Muscle of leg (tissue), 11 donors: ENCODE measurements around the gene AKR1C8. TPM values are rescaled to one million over a fixed set of nuclear protein-coding genes. Genes with fewer than 3 reads are reported as not detected.
"Not testable (repeated sequence)": the region's sequence is repeated elsewhere in the genome, so short reads cannot be mapped to it uniquely, and the experiment has no call there.

ENCODE experiments used
- DNase-seq: peaks from one replicate; pipeline ENCODE4 v3.0.0; 2013
- H3K27ac ChIP-seq: one replicate; pipeline ENCODE4 v1.5.1; 2013; ENCODE audit warnings: mild to moderate bottlenecking, low read length, control low read depth
- H3K27me3 ChIP-seq: one replicate; pipeline ENCODE4 v1.6.1; 2013; ENCODE audit warnings: low read length; ENCODE audit not compliant: control insufficient read depth, insufficient read depth
- H3K36me3 ChIP-seq: one replicate; pipeline ENCODE4 v1.6.1; 2013; ENCODE audit warnings: low read length; ENCODE audit not compliant: control insufficient read depth, insufficient read depth
- H3K4me1 ChIP-seq: one replicate; pipeline ENCODE4 v1.6.1; 2013; ENCODE audit warnings: low read length; ENCODE audit not compliant: control insufficient read depth, insufficient read depth
- H3K4me3 ChIP-seq: one replicate; pipeline ENCODE4 v1.5.1; 2013; ENCODE audit warnings: low read length, control low read depth
- H3K9me3 ChIP-seq: replicated peaks from 2 replicates; pipeline ENCODE4 v1.6.1; 2013; ENCODE audit warnings: low read depth, low read length; ENCODE audit not compliant: control insufficient read depth
- WGBS: methylation state at CpG from one replicate; pipeline ENCODE4 v1.1.5; 2013; ENCODE audit warnings: missing lambda C conversion rate; ENCODE audit not compliant: insufficient coverage; 5-methylcytosine and 5-hydroxymethylcytosine counted together
- polyA plus RNA-seq, 8 donors: library from polyadenylated mRNA; unstranded; fragments of 120-200 nt; gene quantifications; one replicate each; pipeline versions ENCODE4 v1.2.1 to v1.2.3, GENCODE V29; 2013; ENCODE audit warnings: inconsistent platforms in 1 of 8, low replicate concordance in 1 of 8; ENCODE audit not compliant: insufficient read length in 8 of 8, insufficient read depth in 1 of 8
- total RNA-seq: library from RNA; stranded (reverse); fragments of 120-200 nt; gene quantifications from one replicate; pipeline ENCODE4 v1.2.4, GENCODE V29; 2013

The AKR1C8 gene
- total and polyA plus RNA-seq, 9 donors = 0.09 to 0.16 TPM; not detected in 7

DNA sequence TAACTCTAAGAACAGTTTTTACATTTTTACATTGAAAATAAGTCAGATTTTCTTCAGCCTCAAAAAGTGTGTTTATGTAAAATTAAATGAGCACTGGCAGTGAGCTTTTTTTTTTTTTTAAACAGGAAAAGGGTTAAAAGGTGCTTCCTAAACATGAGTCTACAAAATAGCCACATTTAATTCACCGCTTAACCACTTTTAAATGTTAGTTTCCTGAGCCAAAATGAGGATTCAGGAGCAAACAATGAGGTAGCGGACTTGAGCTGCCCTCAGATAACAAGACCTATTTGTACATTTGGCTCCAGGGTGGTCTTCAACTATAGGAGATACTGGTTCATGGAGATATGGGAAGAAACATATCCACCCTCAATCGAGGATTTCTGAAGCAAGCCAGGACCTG lies 67.9 kb downstream of the AKR1C8 start:
- H3K27ac ChIP-seq = no peak overlapping the region
- no peaks in the 10 kb centered on the region for H3K4me1 ChIP-seq
- WGBS = no CpG with 5 or more reads among the region's 3 CpGs
- H3K27me3 ChIP-seq = no peaks in the 10 kb centered on the region
- DNase-seq = peak; percentile 1
- no peaks in the 10 kb centered on the region for H3K9me3 ChIP-seq
- H3K36me3 ChIP-seq = no peaks in the 10 kb centered on the region
- no peak overlapping the region for H3K4me3 ChIP-seq

DNA sequence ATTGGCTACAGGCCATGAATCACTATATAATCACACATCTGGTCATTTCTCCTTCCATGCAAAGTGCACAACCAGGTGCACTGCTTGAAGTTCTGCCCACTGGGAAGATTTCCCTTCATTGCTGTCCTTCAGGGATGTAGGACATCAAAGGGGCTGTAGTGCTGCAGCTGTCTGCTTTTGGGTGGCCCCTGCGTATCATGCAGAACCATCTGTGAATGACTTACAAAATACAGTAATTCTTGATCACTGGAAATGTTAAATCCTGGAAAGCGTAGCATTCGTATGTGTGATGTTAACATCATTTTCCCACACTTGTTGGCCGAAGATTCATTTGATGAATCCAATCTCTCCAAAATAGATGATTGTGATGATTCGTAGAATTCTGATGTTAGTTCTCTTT lies 68.3 kb downstream of the AKR1C8 start:
- Histone ChIP-seq H3K27me3 (no peaks in the 10 kb centered on the region), H3K36me3 (no peaks in the 10 kb centered on the region)
- WGBS = no CpG with 5 or more reads among the region's 5 CpGs

GRCh38 chr10:5109861-5110260 lies 75.1 kb downstream of the AKR1C8 start:
- not testable (repeated sequence) for DNase-seq, H3K27ac ChIP-seq, H3K4me1 ChIP-seq, H3K27me3 ChIP-seq, H3K4me3 ChIP-seq, H3K9me3 ChIP-seq, H3K36me3 ChIP-seq
- 92% methylated on average over 10 of the region's 12 CpGs for WGBS

More for the DNA sequence above, 68.3 kb downstream of the AKR1C8 start:
- no peak overlapping the region for H3K27ac ChIP-seq
- H3K9me3 ChIP-seq = no peaks in the 10 kb centered on the region
- no peaks in the 10 kb centered on the region for H3K4me1 ChIP-seq
- peak; percentile 38 for DNase-seq
- no peak overlapping the region for H3K4me3 ChIP-seq

- no peak overlapping the region for H3K4me3 ChIP-seq
- no peak overlapping the region for H3K27ac ChIP-seq
- 33% methylated on average over 1 of the region's 3 CpGs for WGBS
- H3K9me3 ChIP-seq = no peaks in the 10 kb centered on the region
- no peaks in the 10 kb centered on the region for H3K36me3 ChIP-seq
- no peak for DNase-seq
- H3K27me3 ChIP-seq = no peaks in the 10 kb centered on the region
- H3K4me1 ChIP-seq = no peaks in the 10 kb centered on the region
Measured at GRCh38 chr10:5108658-5109416, 76.1 kb downstream of the AKR1C8 start.

DNA sequence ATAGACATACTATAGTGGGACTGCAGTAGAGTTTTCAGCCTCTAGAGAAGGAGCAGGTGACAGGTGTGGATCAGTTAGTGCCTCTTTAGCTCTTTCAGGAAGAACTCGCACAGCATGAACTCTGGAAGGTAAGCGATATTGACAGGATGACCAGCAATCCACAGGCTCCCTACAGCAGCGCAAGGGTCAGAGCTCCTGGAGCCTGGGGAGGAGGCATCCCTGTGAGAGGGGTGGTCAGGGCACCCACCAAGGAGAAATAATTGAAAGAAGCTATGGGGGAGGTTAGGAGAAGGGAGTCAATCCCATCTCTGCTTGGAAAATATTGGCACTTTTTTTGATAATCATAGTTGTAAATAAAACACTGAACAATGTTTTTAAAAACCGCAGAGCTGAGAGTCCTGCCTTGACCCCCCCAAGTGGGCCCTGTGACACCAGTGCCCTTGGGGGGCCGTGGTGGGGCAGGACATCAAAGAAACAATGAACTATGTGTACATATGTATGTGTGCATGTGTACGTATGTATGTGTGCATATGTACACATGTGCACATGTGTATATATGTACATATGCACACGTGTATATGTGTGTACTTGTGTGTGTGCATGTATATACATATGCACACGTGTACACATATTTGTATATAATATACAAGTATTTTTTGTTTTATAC lies 77.0 kb downstream of the AKR1C8 start:
- Histone ChIP-seq H3K36me3 (no peaks in the 10 kb centered on the region), H3K27ac (no peak overlapping the region), H3K27me3 (no peaks in the 10 kb centered on the region), H3K4me1 (no peaks in the 10 kb centered on the region), H3K9me3 (no peaks in the 10 kb centered on the region), H3K4me3 (no peak overlapping the region)
- 92% methylated on average over 2 of the region's 8 CpGs for WGBS
- DNase-seq = no peak

GRCh38 chr10:5106553-5106952 lies 78.4 kb downstream of the AKR1C8 start:
- no peaks in the 10 kb centered on the region for H3K9me3 ChIP-seq
- H3K36me3 ChIP-seq = no peaks in the 10 kb centered on the region
- H3K27ac ChIP-seq = no peak overlapping the region
- DNase-seq = no peak
- H3K4me1 ChIP-seq = no peaks in the 10 kb centered on the region
- 100% methylated on average over 1 of the region's 1 CpG for WGBS
- no peaks in the 10 kb centered on the region for H3K27me3 ChIP-seq
- no peak overlapping the region for H3K4me3 ChIP-seq

DNA sequence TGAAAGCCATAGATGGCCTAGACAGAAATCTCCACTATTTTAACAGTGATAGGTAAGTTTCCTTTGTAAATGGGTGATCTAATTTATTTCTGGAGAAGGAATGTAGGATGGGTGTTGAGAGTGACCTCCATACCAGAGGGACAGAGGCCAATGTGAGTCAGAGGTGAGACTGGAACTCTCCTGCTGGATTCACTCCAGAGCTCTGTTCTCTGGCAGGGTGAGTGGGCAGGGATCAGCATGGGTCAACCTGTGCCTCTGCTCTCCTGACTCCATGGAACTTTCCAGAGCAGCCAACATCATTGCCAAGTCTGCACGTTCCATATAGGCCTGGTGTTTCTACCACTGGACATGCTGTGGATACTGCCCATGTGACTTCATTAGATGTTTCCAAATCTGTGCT lies 79.3 kb downstream of the AKR1C8 start:
- WGBS = 100% methylated on average over 1 of the region's 1 CpG
- no peak for DNase-seq
- no peaks in the 10 kb centered on the region for H3K27me3 ChIP-seq

More for the DNA sequence above, 79.3 kb downstream of the AKR1C8 start:
- Histone ChIP-seq H3K36me3 (no peaks in the 10 kb centered on the region), H3K9me3 (no peaks in the 10 kb centered on the region), H3K4me3 (no peak overlapping the region), H3K27ac (no peak overlapping the region), H3K4me1 (no peaks in the 10 kb centered on the region)

Other genes with a start within 250 kb of the AKR1C8 start
- gene AKR1C1, start 221.7 kb downstream of the AKR1C8 start, total RNA-seq = 6.5 TPM
- 10 to 100 TPM in 6 of 8 donors, 1 to 10 TPM in 2; 6.6 to 13.2 (median 10.6) TPM for gene AKR1C1, start 221.7 kb downstream of the AKR1C8 start, polyA plus RNA-seq
- 10.9 TPM for gene AKR1C2, start 181.3 kb downstream of the AKR1C8 start, total RNA-seq
- 10 to 100 TPM in 7 of 8 donors, 1 to 10 TPM in 1; 9.2 to 14.4 (median 12.1) TPM for gene AKR1C2, start 181.3 kb downstream of the AKR1C8 start, polyA plus RNA-seq
- gene AKR1C3, start 90.7 kb downstream of the AKR1C8 start, total RNA-seq = 0.75 TPM
- 1 to 10 TPM in 6 of 8 donors, under 1 TPM in 2; 0.84 to 2.5 (median 1.1) TPM for gene AKR1C3, start 90.7 kb downstream of the AKR1C8 start, polyA plus RNA-seq
- gene AKR1C4, start 11.7 kb upstream of the AKR1C8 start, total RNA-seq = not detected
- not detected for gene AKR1C4, start 11.7 kb upstream of the AKR1C8 start, polyA plus RNA-seq
- gene UCN3, start 179.8 kb upstream of the AKR1C8 start, total RNA-seq = not detected
- under 1 TPM in 2 of 8 donors, not detected in 6; 0.12 to 0.27 TPM for gene UCN3, start 179.8 kb upstream of the AKR1C8 start, polyA plus RNA-seq
- gene TUBAL3, start 219.7 kb upstream of the AKR1C8 start, total RNA-seq = 0.09 TPM
- under 1 TPM in 7 of 8 donors, not detected in 1; 0.08 to 0.82 (median 0.22) TPM for gene TUBAL3, start 219.7 kb upstream of the AKR1C8 start, polyA plus RNA-seq
- gene NET1, start 227.4 kb upstream of the AKR1C8 start, total RNA-seq = 104 TPM
- gene NET1, start 227.4 kb upstream of the AKR1C8 start, polyA plus RNA-seq = 100 to 1,000 TPM in 4 of 8 donors, 10 to 100 TPM in 4; 87.4 to 127 (median 102) TPM